GM23338 (cell line): ENCODE results near the gene SLCO3A1. TPM values are rescaled to one million over a fixed set of nuclear protein-coding genes. Genes with fewer than 3 reads are reported as not detected.

Experiments used
- ATAC-seq: fragments of 200-7000 bp; cut with Tn5 transposase; 3 replicates; pipeline ENCODE4 v1.9.1; 2020
- DNase-seq: peaks from one replicate; pipeline ENCODE4 v3.0.0-alpha.2; 2015; ENCODE audit warnings: low spot score
- H2AFZ ChIP-seq: fragments of 200-600 bp; sonication (generic); 2 replicates; pipeline ENCODE4 v1.8.0; 2016; ENCODE audit warnings: antibody characterized with exemption, mild to moderate bottlenecking, moderate library complexity
- H3F3A ChIP-seq: fragments of 200-600 bp; sonication (generic); replicated peaks from 2 replicates; pipeline ENCODE4 v1.8.0; 2017; ENCODE audit warnings: antibody characterized with exemption, mixed run types, low read depth
- H3K27ac ChIP-seq: fragments of 200-600 bp; sonication (generic); 2 replicates; pipeline ENCODE4 v1.6.1; 2016; ENCODE audit warnings: low read depth
- H3K27me3 ChIP-seq: fragments of 200-600 bp; sonication (generic); 2 replicates; pipeline ENCODE4 v1.8.0; 2016; ENCODE audit warnings: mild to moderate bottlenecking, mixed run types, moderate library complexity; ENCODE audit not compliant: insufficient read depth
- H3K36me3 ChIP-seq: fragments of 200-600 bp; sonication (generic); 2 replicates; pipeline ENCODE4 v1.8.0; 2016; ENCODE audit warnings: mild to moderate bottlenecking; ENCODE audit not compliant: insufficient read depth
- H3K4me1 ChIP-seq: fragments of 200-600 bp; sonication (generic); 2 replicates; pipeline ENCODE4 v1.8.0; 2016; ENCODE audit warnings: mild to moderate bottlenecking, moderate library complexity; ENCODE audit not compliant: insufficient read depth
- H3K4me2 ChIP-seq: fragments of 200-600 bp; sonication (generic); 2 replicates; pipeline ENCODE4 v1.7.1; 2017; ENCODE audit warnings: mixed run types
- H3K4me3 ChIP-seq: fragments of 200-600 bp; sonication (generic); 2 replicates; pipeline ENCODE4 v1.6.1; 2016; ENCODE audit warnings: mixed run types
- H3K79me2 ChIP-seq: fragments of 200-600 bp; sonication (generic); replicated peaks from 2 replicates; pipeline ENCODE4 v1.8.0; 2017; ENCODE audit warnings: mild to moderate bottlenecking; ENCODE audit not compliant: insufficient read depth
- H3K9me2 ChIP-seq: fragments of 200-600 bp; sonication (generic); 2 replicates; pipeline ENCODE4 v1.8.0; 2017; ENCODE audit not compliant: insufficient read depth
- H4K20me1 ChIP-seq: fragments of 200-600 bp; sonication (generic); replicated peaks from 2 replicates; pipeline ENCODE4 v1.8.0; 2017; ENCODE audit warnings: mild to moderate bottlenecking; ENCODE audit not compliant: insufficient read depth
- H3K27ac Mint-ChIP-seq: 2 replicates; pipeline ENCODE4 v1.8.0; 2020; ENCODE audit warnings: inconsistent platforms, mild to moderate bottlenecking, moderate library complexity, mixed read lengths
- H3K27me3 Mint-ChIP-seq: 3 replicates; pipeline ENCODE4 v1.8.0; 2022; ENCODE audit warnings: low read depth, mild to moderate bottlenecking, moderate library complexity, mixed read lengths, inconsistent platforms; ENCODE audit not compliant: insufficient read depth, poor library complexity
- H3K36me3 Mint-ChIP-seq: 3 replicates; pipeline ENCODE4 v1.8.0; 2021; ENCODE audit warnings: low read depth, mild to moderate bottlenecking, inconsistent platforms, moderate library complexity, mixed read lengths
- H3K4me1 Mint-ChIP-seq: 3 replicates; pipeline ENCODE4 v1.8.0; 2020; ENCODE audit warnings: mild to moderate bottlenecking, inconsistent platforms, mixed read lengths
- H3K4me3 Mint-ChIP-seq: 3 replicates; pipeline ENCODE4 v1.8.0; 2021; ENCODE audit warnings: moderate library complexity, mild to moderate bottlenecking, inconsistent platforms, mixed read lengths
- H3K9me3 Mint-ChIP-seq: 3 replicates; pipeline ENCODE4 v1.8.0; 2020; ENCODE audit warnings: moderate library complexity, mild to moderate bottlenecking, inconsistent platforms, mixed read lengths
- CTCF ChIP-seq, 2 experiments: fragments of 200-600 bp in 1 of 2; sonication (generic) in 1 of 2; conservative IDR thresholded peaks; 2 replicates each; pipeline versions ENCODE4 v1.5.1 to v1.6.1; 2016 to 2017; ENCODE audit warnings: antibody characterized with exemption in 2 of 2, low read depth in 2 of 2, mild to moderate bottlenecking in 2 of 2, moderate library complexity in 1 of 2
- ETS1 ChIP-seq: IDR thresholded peaks from 2 replicates; pipeline ENCODE4 v1.6.1; 2016; ENCODE audit warnings: antibody characterized with exemption
- EZH2phosphoT487 ChIP-seq: fragments of 200-600 bp; sonication (generic); IDR thresholded peaks from one replicate; pipeline ENCODE4 v1.8.1; 2018; ENCODE audit warnings: antibody characterized with exemption; ENCODE audit not compliant: unreplicated experiment
- JUNB ChIP-seq: IDR thresholded peaks from one replicate; pipeline ENCODE4 v1.6.1; 2016; ENCODE audit warnings: antibody characterized with exemption; ENCODE audit not compliant: unreplicated experiment
- STAT1 ChIP-seq: IDR thresholded peaks from one replicate; pipeline ENCODE4 v1.6.1; 2016; ENCODE audit warnings: antibody characterized with exemption; ENCODE audit not compliant: unreplicated experiment
- ZNF114 ChIP-seq: fragments of 250-450 bp; sonication (Bioruptor Pico); IDR thresholded peaks from 2 replicates; pipeline ENCODE4 v1.5.0; 2020; ENCODE audit warnings: mild to moderate bottlenecking, moderate library complexity
- ZNF331 ChIP-seq: fragments of 250-450 bp; sonication (Bioruptor Pico); IDR thresholded peaks from 2 replicates; pipeline ENCODE4 v1.5.0; 2020; ENCODE audit warnings: low read depth, mild to moderate bottlenecking, moderate library complexity
- ZNF462 ChIP-seq: fragments of 250-450 bp; sonication (Bioruptor Pico); IDR thresholded peaks from 2 replicates; pipeline ENCODE4 v1.5.0; 2020; ENCODE audit warnings: mild to moderate bottlenecking, moderate library complexity
- polyA plus RNA-seq: library from polyadenylated mRNA; unstranded; fragments of >200 nt; fragmentation: Nextera tagmentation; extraction: Ambion mirVana; gene quantifications from 2 replicates; pipeline ENCODE4 v1.2.1, GENCODE V29; 2016
- total RNA-seq: library from RNA; depleted of rRNA; stranded (reverse); fragments of >200 nt; shearing (Covaris generic); gene quantifications from 2 replicates; pipeline ENCODE4 v1.2.3, GENCODE V29; 2014

SLCO3A1 gene
- total and polyA plus RNA-seq, 2 experiments from 2014 or later: 7.3 to 9.4 TPM

- no peak for ATAC-seq
- TF ChIP-seq ZNF462 (CRISPR knock-in tag) (no peak), JUNB (no peak), STAT1 (no peak)
- H3K27me3 ChIP-seq: no peaks in the 10 kb centered on the region
- peaks cover 11% of the 10 kb centered on the region for H3K27me3 Mint-ChIP-seq
- H3K27ac ChIP-seq: peak overlapping the region; percentile 67; the same call in 1 of the 2 replicates
- H3K4me2 ChIP-seq: 0 out of 2 replicates have a peak overlapping the region, but pooled peaks have one; percentile 10
- no peak overlapping the region for H3K4me3 Mint-ChIP-seq
- no peak overlapping the region for H3K4me3 ChIP-seq
- H3K27ac Mint-ChIP-seq: peak overlapping the region; percentile 56
- no peak overlapping the region for H2AFZ ChIP-seq
- H3K36me3 Mint-ChIP-seq: peaks cover 12% of the 10 kb centered on the region; the same call in 2 of the 3 replicates
- no peaks in the 10 kb centered on the region for H3K36me3 ChIP-seq
- H3K9me3 Mint-ChIP-seq: peaks cover 2% of the 10 kb centered on the region; the same call in 1 of the 3 replicates
- DNase-seq: peak; percentile 39
- no peaks in the 10 kb centered on the region for H3K79me2 ChIP-seq
- no peaks in the 10 kb centered on the region for H3K9me2 ChIP-seq
- peaks cover 19% of the 10 kb centered on the region for H3K4me1 ChIP-seq
- no peaks in the 10 kb centered on the region for H3F3A ChIP-seq
- H4K20me1 ChIP-seq: no peaks in the 10 kb centered on the region
- peaks cover 55% of the 10 kb centered on the region for H3K4me1 Mint-ChIP-seq
Measured at GRCh38 chr15:92101708-92102394, 248.3 kb downstream of the SLCO3A1 start.

- Histone ChIP-seq H2AFZ (no peak overlapping the region), H3K9me2 (no peaks in the 10 kb centered on the region), H3K36me3 (no peaks in the 10 kb centered on the region), H3F3A (no peaks in the 10 kb centered on the region), H3K4me2 (no peak overlapping the region), H3K27me3 (no peaks in the 10 kb centered on the region), H3K4me1 (peaks cover 19% of the 10 kb centered on the region), H3K4me3 (no peak overlapping the region), H4K20me1 (no peaks in the 10 kb centered on the region), H3K79me2 (no peaks in the 10 kb centered on the region), H3K27ac (no peak overlapping the region)
- Mint-ChIP-seq H3K9me3 (peaks cover 2% of the 10 kb centered on the region; the same call in 1 of the 3 replicates), H3K27ac (no peak overlapping the region), H3K36me3 (peaks cover 12% of the 10 kb centered on the region; the same call in 2 of the 3 replicates), H3K27me3 (peaks cover 12% of the 10 kb centered on the region), H3K4me3 (no peak overlapping the region), H3K4me1 (peaks cover 54% of the 10 kb centered on the region)
- no peak for DNase-seq
- ATAC-seq: no peak
- TF ChIP-seq EZH2phosphoT487: no peak
- TF ChIP-seq ETS1: no peak
- TF ChIP-seq ZNF114 (CRISPR knock-in tag): no peak
- TF ChIP-seq STAT1: no peak
- TF ChIP-seq ZNF331 (CRISPR knock-in tag): no peak
- TF ChIP-seq CTCF (conservative IDR thresholded peaks at IDR 0.05; ENCODE audit: low read depth in 2 of 2): no peak
Measured at GRCh38 chr15:92102395-92102755, 248.9 kb downstream of the SLCO3A1 start.
